HG03354 (cell line): Measurements from ENCODE around the gene EAF2.
"Not testable (repeated sequence)": the region's sequence is repeated elsewhere in the genome, so short reads cannot be mapped to it uniquely, and the experiment has no call there.

Source experiments
- ATAC-seq: cut with Tn5 transposase; IDR thresholded peaks from one replicate; pipeline ENCODE4 v1.9.1; 2021; ENCODE audit warnings: mild to moderate bottlenecking; ENCODE audit not compliant: unreplicated experiment, poor library complexity, severe bottlenecking

EAF2 gene

DNA sequence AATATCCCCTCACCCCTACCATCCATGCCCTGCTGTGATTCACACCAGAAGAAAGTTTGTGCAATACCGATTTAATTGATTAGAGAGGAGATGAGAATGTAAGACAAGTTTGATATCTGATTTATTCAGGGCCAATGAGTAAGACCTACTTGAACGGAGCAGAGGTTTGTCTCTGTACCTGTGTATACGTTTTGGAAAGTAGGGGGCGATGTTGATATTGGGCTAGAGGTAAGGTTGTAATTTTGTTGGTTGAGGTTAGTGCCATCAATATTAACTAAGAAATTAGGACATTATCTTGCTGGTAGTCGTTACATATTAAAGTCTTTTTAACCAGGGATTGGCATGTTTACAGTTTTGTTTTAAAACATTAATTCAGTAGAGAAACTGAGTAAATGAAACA lies 20.5 kb downstream of the EAF2 start:
- ATAC-seq = no peak

DNA sequence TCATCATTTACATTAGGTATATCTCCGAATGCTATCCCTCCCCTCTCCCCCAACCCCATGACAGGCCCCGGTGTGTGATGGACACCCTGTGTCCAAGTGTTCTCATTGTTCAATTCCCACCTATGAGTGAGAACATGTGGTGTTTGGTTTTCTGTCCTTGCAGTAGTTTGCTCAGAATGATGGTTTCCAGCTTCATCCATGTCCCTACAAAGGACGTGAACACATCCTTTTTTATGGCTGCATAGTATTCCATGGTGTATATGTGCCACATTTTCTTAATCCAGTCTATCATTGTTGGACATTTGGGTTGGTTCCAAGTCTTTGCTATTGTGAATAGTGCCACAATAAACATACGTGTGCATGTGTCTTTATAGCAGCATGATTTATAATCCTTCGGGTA lies 22.8 kb downstream of the EAF2 start:
- ATAC-seq = not testable (repeated sequence)

DNA sequence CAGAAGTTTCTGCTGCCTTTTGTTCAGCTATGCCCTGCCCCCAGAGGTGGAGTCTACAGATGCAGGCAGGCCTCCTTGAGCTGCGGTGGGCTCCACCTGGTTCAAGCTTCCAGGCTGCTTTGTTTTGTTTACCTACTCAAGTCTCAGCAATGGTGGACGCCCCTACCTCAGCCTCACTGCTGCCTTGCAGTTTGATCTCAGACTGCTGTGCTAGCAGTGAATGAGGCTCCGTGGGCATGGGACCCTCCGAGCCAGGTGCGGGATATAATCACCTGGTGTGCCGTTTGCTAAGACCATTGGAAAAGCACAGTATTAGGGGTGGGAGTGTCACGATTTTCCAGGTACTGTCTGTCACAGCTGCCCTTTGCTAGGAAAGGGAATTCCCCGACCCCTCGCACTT lies 28.2 kb downstream of the EAF2 start:
- ATAC-seq = not testable (repeated sequence)

DNA sequence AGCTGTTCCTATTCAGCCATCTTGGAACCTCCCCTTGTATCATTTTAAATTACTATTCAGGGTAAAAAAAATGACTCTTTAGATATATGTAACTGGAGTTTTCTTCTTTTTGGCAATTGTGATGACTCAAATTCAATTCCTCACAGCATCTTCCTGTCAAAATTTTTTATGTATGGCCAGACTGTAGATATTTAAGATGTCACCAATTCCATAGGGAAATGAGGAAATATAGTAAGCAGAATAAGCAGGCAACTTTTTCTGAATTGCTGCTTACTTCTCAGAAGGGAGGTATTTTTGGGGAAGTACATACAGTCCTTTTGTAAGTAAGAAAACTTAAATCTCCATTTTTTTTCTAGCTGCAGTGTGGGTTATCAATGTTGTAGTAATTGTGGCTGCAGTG lies 28.8 kb downstream of the EAF2 start:
- no peak for ATAC-seq

DNA sequence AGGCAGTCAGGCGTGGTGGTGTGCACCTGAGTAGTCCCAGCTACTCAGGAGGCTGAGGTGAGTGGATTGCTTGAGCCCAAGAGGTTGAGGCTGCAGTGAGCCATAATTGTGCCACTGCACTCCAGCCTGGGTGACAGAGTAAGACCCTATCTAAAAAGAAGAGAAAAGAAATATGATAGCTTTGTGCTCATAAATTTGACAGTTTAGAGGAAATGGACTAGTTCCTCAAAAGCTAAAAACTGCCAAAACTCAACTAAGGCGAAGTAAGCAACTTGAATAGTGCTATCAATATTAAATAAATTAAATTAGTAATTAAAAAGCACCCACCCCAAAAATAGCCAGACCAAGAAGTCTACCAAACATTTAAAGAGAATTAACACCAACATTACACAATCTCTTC lies 34.7 kb downstream of the EAF2 start:
- no peak for ATAC-seq

DNA sequence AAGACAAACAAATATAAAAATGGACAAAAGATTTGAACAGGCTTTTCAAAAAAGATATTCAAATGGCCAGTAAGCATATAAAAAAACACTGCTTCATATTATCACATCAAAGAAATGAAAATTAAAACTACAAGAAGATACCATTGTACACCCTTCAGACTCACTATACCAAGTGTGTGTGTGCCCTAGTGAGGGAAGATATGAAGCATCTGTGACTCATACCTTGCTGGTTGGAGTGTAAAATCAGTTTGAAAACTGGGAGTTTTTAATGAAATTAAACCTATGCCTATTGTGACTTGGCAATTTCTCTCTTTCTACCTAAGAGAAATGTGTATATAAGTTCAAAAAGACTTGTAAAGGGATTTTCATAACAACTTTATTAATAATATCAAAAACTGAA lies 35.7 kb downstream of the EAF2 start:
- ATAC-seq = no peak

DNA sequence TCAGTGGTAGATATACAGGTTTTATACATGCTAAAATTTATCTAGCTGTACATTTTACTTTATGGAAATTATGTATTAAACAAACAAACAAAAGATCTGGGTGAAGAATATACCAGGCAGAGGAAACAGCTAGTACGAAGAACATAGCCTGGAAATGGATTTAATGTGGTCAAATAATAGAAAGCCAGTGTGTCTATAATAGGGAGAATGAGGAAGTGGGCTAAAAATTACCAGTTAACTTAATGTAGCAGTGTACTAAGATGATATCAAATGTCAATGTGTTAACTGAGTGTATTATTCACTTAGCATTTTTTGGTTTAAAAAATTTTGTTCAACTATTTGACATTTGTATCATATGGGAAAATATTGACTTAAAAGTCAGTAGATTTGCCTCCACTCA lies 36.4 kb downstream of the EAF2 start:
- no peak for ATAC-seq

DNA sequence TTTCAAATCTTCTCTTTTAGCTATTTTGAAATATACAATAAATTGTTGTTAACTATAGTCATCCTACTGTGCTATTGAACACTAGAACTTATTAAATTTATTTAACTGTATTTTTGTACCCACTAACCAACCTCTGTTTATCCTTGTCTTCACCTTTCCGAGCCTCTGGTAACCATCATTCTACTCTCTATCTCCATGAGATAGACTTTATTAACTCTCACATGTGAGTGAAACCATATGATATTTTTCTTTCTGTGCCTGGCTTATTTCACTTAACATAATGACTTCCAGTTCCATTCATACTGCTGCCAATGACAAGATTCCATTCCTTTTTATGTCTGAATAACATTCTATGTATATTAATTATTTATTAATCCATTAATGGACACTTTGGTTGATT lies 43.4 kb downstream of the EAF2 start:
- ATAC-seq = no peak

DNA sequence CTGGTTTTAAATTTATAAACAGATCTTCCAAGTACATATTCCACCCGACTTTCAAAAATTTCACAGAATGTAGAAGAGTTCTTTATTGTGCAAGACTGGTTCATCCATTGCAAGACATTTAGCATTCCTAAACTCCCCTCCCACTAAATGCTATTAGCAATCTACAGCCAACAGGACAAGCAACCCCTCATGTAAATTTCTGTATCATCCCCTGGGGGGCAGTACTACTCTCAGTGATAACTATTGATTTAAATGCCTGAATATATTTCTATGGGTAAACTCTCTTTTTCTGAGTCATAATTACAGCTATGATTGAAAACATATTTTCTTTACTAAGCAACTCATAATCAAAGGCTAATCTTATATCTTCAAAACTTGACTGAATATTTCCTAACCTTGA lies 48.5 kb downstream of the EAF2 start:
- no peak for ATAC-seq

DNA sequence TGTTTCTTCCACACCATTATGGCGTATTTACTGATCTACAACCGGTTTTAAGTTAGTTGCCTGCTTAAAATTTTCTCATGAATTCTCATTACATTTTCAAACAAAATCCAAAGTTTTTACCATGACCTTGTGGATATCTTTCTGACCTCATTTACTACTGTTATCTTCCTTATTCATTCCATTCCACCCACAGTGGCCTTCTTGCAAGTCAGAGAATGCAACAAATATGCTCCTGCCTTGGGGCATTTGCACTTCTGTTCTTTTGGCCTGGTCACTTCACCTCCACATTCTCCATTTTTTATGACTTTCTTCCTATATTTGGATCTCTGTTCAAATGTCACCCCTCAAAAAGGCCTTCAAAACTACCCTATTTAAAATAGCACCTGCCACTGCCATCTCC lies 50.4 kb downstream of the EAF2 start:
- ATAC-seq = no peak

DNA sequence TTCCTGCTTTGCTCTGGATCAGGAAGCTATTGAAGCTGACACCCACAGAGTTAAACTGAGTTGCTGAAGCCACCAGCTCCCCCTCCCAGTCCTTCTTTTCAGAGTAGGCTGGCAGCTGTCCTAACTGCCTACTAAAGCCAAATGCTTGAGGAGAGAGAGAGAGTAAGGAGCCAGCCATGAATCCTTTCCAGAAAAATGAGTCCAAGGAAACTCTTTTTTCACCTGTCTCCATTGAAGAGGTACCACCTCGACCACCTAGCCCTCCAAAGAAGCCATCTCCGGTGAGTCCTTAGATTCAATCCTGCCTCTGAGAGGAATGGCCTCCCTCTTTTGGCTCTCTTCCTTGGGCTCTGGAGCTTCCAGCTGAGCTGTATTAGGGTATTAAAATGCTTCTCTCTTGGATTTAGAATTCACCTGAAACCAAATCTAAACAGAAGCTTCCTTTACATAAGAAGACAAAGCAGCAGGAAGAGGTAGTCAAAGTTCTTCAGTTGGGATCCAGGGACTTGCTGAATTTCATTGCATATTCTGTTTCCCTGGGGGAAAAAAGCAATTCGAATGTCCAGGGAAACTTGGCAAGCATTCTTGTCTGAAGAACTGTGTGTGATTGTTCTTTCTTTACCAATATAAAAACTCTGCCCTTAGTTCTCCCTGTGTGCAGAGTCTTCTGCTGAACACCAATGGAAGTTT lies 59.4 kb downstream of the EAF2 start, which contains the start of gene SLC15A2:
Gene SLC15A2 (plus strand): TSS at position 101 of the 690 bp plus-strand sequence. CDS start 76 bp downstream, at position 177.
- ATAC-seq = no peak

DNA sequence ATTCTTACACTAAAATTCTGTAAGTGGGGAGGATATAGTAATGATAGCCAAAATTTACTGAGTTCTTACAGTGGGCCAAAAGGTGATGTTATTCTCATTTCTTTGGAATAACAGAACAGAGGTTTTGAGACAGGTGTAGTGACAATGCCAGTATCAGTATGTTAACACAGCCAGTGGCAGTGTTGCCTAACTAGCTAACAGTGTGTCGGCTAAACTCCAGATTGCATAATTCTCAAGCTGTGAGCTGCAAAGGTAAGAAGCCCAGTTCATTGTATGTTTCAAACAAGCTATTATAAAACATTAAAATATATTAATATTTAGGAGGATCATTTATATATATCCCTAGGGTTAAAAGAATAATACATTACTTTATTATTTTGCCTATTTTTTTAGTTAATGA lies 60.1 kb downstream of the EAF2 start:
- ATAC-seq = no peak

DNA sequence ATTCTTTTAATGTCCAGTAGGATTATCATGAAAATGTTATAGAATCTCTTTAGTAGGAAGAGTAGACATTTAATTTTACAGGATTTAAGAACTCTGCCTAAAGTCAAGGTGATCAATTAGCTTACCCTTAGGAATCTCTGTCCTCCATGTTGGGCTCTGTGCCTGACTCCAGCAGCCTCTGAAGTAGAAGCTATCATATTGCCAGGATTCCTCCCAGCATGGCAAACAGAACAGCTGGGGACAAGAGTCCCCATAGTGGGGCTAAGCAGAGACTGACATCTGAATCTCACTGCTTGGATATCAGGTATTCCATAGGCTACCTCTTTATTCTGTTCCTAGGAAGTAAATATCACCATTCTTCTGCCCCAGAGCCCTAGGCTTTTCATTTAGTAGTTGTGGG lies 60.7 kb downstream of the EAF2 start:
- no peak for ATAC-seq

DNA sequence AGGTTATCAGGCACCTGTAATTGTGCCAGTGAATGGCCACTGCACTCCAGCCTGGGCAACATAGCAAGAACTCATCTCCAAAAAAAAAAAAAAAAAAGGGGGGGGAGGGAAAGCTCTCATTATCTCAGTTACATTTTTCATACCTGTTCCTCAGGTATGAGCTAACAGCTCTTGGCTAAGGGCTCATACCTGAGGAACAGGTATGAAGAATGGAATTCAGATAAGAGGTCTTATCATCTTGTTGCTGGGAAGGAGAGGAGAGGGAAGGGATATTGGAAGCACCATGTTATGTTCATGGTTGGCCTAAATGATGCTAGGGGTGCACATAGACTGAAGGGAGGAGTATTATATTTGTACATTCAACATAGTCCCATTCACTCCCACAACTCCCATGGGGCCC lies 61.8 kb downstream of the EAF2 start:
- no peak for ATAC-seq

DNA sequence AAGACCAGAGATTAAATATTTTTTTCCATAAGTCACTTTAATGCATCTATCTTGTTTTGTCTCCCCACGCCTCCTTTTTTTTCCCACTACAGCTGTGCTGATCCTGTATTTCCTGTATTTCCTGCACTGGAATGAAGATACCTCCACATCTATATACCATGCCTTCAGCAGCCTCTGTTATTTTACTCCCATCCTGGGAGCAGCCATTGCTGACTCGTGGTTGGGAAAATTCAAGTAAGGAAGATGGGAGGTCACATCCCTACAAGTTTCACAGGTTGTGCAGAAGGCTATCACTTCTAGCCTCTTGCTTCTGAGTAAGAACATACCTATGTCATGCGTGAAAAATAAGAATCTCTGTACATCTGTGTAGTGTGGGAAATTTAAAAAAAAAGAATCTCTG lies 62.3 kb downstream of the EAF2 start:
- ATAC-seq = no peak

DNA sequence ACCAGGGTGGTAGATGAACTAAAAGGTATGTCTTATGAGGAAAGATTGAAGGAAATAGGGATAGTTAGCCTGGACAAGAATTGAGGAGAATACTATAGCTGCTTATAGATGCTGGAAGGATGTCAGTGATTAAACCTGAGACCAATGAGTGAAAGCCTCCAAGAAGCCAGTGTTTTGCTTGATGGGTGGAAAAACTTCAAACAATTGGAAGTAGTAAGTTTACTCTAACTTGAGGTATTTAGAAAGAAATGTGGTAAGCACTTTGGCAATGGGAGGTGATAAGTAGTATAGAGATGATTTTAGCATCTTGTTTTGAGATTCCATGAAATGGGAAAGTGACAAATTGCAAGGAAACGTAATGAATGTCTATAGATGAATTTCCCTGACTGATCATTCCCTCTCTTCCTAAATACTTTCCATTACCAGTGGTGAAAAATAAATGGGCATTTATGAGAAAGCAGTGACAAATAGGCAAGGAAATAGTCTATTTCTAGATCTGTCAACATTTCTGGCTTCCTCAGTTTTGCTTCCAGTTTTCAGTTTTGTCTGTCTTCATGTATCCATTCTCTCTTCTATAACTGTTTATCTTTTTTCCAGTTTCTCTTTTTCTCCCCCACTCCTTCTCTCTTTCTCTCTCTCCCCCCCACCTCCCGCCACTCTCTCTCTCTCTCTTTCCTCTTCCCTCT lies 78.4 kb downstream of the EAF2 start:
- no peak for ATAC-seq

DNA sequence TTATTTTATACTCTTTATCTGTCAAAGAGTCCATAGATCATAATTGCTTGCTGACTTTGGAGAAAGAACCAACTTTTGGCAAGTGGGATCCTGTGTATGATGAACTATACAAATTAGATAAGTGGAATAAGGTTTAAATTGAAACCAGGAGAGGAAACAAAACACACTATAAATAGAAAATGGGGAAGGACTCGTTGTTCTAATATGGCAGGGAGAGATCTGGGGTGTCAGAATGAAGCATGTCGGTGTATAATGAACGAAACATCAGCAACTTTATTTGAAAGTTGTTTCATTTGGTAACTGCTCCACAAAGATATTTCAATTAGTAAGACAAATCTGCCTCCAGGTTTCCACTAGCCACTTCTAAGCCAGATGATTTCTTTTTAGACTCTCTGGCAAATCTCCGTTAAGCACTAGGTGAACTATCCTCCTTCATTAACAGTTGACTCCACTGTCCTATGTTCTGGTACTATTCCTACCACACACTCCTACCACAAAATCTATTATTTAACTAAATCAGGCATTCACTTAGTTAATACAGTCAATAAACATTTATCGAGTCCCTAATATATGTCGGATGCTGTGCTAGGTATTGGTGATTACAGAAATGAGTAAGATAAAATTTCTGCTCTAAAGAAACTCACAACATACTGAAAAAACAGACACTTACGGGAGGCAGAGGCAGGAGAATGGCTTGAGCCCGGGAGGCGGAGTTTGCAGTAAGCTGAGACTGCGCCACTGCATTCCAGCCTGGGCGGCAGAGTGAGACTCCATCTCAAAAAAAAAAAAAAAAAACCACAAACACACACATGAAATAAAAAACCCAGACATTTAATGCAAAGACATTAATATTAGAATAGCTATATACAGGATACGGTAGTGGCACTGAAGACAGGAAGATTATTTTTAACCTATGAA lies 79.3 kb downstream of the EAF2 start:
- no peak for ATAC-seq

DNA sequence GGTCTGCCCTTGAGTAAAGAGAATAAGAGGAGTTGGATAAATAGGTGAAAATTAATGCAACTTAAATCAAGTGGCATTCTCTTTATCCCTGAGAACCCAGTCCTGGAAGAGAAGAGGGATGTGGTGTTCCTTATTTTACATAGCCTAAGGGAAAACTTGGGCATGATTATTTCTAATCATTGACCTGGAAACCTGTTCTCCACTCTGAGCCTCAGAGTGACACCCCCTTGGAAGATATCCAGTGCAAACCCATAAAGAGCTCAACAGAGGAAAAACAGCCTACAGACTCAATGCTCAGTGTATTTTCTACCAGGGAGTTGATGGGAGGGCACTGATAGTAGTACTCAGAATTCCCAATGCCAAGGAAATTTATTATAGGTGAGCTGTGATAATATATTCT lies 81.2 kb downstream of the EAF2 start:
- no peak for ATAC-seq

DNA sequence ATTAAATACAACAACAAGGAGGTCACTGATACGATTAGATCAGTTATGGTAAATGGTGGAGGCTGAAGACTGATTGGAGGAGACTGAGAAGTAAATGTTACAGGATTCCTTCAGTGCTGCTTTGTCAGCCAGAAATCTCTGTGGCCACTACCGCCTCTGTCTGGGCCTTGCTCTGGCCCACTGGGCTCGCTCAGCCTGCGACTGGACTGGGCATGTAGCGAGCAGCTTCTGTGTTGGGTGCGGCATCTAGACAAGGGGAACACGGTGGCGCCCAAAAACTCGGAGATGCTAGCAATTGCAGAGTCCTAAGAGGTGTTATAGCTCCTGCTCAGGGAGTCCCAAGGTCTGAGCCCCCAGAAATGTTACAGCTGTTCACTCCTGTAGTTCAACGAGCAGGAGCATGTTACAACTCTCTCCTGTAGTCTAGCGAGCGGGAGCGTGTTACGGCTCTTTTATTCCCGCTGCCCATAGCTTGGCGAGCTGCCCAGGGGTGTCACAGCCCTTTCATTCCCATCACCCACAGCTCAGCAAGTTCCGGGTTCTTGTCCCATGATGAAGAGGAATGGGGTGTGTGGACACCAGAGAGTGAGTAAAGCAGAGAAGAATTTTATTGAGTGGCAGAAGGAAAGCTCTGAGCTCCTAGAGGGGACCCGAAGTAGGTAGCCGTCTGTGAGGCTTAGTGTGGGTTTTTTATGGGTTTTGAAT lies 83.9 kb downstream of the EAF2 start:
- ATAC-seq = no peak

DNA sequence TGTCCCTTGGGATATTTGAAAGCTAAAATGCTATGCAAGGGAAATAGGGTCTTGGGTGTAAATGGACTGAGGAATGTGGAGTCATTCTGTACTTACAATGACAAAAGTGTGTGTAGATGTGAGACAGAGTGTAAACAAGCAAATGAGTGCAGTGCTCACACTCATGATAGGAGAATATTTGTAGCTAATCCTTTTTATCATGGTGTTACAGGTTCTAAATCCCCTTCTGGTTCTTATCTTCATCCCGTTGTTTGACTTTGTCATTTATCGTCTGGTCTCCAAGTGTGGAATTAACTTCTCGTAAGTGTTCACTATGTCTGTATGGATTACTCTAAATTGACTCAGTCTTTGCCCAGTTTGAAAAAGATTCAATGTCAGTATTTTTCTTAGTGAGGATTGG lies 89.7 kb downstream of the EAF2 start:
- no peak for ATAC-seq
